MCF 10A (cell line): ENCODE results near the gene SLC16A5. TPM values are rescaled to one million over a fixed set of nuclear protein-coding genes. Genes with fewer than 3 reads are reported as not detected.

Experiments used
- BruUV-seq: library from RNA; stranded (reverse); fragments of 400-500 nt; replicated peaks from 2 replicates; lab custom pipeline; 2021; lab: Mats Ljungman, UMichigan
- CTCF ChIA-PET: fragments of 300-600 bp; sonication (Branson Sonifier 250); formaldehyde crosslinking; extraction: SDS; loops from one replicate; lab custom pipeline; 2021; ENCODE audit warnings: antibody characterized with exemption, inconsistent platforms; lab: Yijun Ruan, JAX
- POLR2A ChIA-PET: fragments of 300-600, 350-650 bp; sonication (Branson Sonifier 250); formaldehyde crosslinking; extraction: SDS; loops from one replicate; lab custom pipeline; 2020; ENCODE audit warnings: antibody characterized with exemption, inconsistent platforms; lab: Yijun Ruan, JAX
- DNase-seq: peaks from one replicate; pipeline ENCODE4 v3.0.0-alpha.2; 2018; ENCODE audit not compliant: unreplicated experiment
- H3K27ac Mint-ChIP-seq: one replicate; pipeline ENCODE4 v1.8.0; 2022; ENCODE audit warnings: mild to moderate bottlenecking, low read depth, mixed read lengths; ENCODE audit not compliant: unreplicated experiment
- H3K27me3 Mint-ChIP-seq: one replicate; pipeline ENCODE4 v1.8.0; 2022; ENCODE audit warnings: mixed read lengths; ENCODE audit not compliant: insufficient read depth, unreplicated experiment
- H3K36me3 Mint-ChIP-seq: one replicate; pipeline ENCODE4 v1.8.0; 2022; ENCODE audit warnings: mild to moderate bottlenecking, moderate library complexity, mixed read lengths; ENCODE audit not compliant: insufficient read depth, unreplicated experiment
- H3K4me1 Mint-ChIP-seq: one replicate; pipeline ENCODE4 v1.8.0; 2022; ENCODE audit warnings: mixed read lengths; ENCODE audit not compliant: insufficient read depth, unreplicated experiment
- H3K4me3 Mint-ChIP-seq: one replicate; pipeline ENCODE4 v1.8.0; 2022; ENCODE audit warnings: mild to moderate bottlenecking, moderate library complexity, mixed read lengths; ENCODE audit not compliant: unreplicated experiment
- H3K9me3 Mint-ChIP-seq: one replicate; pipeline ENCODE4 v1.8.0; 2022; ENCODE audit warnings: mixed read lengths; ENCODE audit not compliant: unreplicated experiment
- intact Hi-C: fragments of 100-400 bp; cut with micrococcal nuclease; formaldehyde crosslinking; loops from 2 replicates; pipeline ENCODE4 v1.14.1; 2022
- total RNA-seq: library from RNA; stranded (reverse); gene quantifications from 2 replicates; pipeline ENCODE4 v1.2.3, GENCODE V29; 2022
- TF ChIP-seq, protein P1 (sequence below): fragments of 200-600 bp; IDR thresholded peaks from one replicate; pipeline ENCODE4 v1.8.0; 2022; ENCODE audit warnings: antibody characterized with exemption, mild to moderate bottlenecking; ENCODE audit not compliant: unreplicated experiment

SLC16A5 gene
- total RNA-seq, 1 experiment from 2014 or later, result 26.0 TPM

DNA sequence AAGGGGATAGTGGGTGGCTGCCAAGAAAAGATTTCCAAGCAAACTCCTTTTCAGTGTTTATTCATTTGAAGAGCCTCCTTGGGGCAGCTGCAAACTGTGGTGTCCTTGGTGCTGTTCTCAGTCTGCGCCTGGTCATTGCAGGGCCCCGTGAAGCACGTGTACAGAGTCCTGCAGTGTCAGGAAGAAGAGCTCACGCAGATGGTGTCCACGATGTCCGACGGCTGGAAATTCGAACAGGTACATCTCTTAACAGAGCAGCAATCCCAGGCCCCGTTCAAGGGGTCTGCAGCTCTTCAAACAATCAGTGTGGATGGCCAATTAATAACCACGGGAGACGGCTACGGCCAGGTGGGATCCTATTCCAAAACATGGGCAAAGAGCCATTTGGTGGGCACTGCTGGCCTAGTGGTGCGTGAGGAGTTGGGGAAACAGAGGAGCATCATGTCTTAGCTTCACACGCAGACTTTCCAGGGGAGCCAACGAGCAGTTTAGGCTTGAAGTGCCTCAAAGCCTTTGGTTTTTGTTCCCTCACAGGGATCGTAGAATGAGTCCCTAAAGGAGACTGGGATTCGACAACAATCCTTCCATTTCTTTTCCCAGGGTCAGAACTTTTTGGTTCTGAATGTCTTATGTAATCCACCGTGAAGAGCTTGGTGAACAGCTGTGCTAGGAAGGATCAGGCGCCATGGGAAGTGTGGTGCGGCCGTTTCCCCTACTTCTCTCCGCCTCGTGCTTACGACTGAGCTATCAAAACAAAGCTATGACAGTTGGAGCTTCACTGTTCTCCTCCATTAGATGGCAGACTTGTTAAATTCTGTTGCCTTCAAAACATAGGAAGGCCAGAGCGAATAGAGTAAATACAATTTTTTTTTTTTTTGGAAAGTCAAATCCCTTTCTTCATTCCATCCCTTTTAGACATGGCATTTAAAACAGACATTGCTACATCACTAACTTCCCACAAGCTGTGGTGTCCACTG lies 28.1 kb upstream of the SLC16A5 start:
- intact Hi-C loops, result no loop called here
- H3K4me1 Mint-ChIP-seq, result no peaks in the 10 kb centered on the region
- BruUV-seq, result no TSS peak
- POLR2A ChIA-PET, result interaction anchor here (0.6 to 1.7 kb wide), 12 partner anchors 9 to 180 kb away, joined by 3 to 7 read pairs (median 4); partner anchors contain the start of genes ATP5PD and KCTD2
- CTCF ChIA-PET, result interaction anchor here (0.6 to 4.9 kb wide), 17 partner anchors 10 to 142 kb away, joined by 3 to 38 read pairs (median 4); partner anchors contain the start of genes HID1 and NT5C
- H3K36me3 Mint-ChIP-seq, result peaks cover 60% of the 10 kb centered on the region
- H3K27me3 Mint-ChIP-seq, result no peaks in the 10 kb centered on the region
- H3K4me3 Mint-ChIP-seq, result no peak overlapping the region
- TF ChIP-seq, protein P1, sequence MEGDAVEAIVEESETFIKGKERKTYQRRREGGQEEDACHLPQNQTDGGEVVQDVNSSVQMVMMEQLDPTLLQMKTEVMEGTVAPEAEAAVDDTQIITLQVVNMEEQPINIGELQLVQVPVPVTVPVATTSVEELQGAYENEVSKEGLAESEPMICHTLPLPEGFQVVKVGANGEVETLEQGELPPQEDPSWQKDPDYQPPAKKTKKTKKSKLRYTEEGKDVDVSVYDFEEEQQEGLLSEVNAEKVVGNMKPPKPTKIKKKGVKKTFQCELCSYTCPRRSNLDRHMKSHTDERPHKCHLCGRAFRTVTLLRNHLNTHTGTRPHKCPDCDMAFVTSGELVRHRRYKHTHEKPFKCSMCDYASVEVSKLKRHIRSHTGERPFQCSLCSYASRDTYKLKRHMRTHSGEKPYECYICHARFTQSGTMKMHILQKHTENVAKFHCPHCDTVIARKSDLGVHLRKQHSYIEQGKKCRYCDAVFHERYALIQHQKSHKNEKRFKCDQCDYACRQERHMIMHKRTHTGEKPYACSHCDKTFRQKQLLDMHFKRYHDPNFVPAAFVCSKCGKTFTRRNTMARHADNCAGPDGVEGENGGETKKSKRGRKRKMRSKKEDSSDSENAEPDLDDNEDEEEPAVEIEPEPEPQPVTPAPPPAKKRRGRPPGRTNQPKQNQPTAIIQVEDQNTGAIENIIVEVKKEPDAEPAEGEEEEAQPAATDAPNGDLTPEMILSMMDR, result peak; percentile 30
- H3K9me3 Mint-ChIP-seq, result no peaks in the 10 kb centered on the region
- DNase-seq, result no peak
- no peak overlapping the region for H3K27ac Mint-ChIP-seq

- Mint-ChIP-seq H3K27me3 (no peaks in the 10 kb centered on the region), H3K27ac (no peak overlapping the region), H3K4me1 (no peaks in the 10 kb centered on the region), H3K9me3 (no peaks in the 10 kb centered on the region), H3K36me3 (peaks cover 62% of the 10 kb centered on the region), H3K4me3 (no peak overlapping the region)
- TF ChIP-seq, protein P1, result no peak
- DNase-seq, result no peak
- ChIA-PET CTCF (interaction anchor here (0.5 to 4.9 kb wide), 19 partner anchors 9 to 141 kb away, joined by 3 to 38 read pairs (median 5); partner anchors contain the start of genes HID1, NT5C and SLC16A5), POLR2A (interaction anchor here (0.7 to 1.7 kb wide), 11 partner anchors 9 to 146 kb away, joined by 3 to 7 read pairs (median 4); partner anchors contain the start of genes ARMC7, ATP5PD and KCTD2)
- intact Hi-C loops, result no loop called here
- BruUV-seq, result no TSS peak
Observed at GRCh38 chr17:75060434-75061054, 27.2 kb upstream of the SLC16A5 start.

DNA sequence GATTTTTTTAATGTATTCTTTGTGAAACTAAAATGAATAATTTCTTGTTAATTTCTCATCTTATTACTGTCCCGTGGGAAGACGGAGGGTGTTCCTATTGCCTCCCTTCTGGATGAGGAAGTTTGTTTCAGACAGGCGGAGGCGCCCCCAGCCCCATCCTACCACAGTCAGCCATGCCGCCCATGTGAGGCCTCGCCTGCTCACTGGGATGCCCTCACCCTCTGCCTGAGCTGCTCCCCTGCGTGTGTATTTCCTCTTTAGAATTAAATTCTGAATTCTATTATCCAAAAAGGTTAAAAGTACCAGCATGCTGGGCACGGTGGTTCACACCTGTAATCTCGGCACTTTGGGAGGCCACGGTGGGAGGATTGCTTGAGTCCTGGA lies 26.7 kb upstream of the SLC16A5 start:
- no peak overlapping the region for H3K4me3 Mint-ChIP-seq
- no peaks in the 10 kb centered on the region for H3K27me3 Mint-ChIP-seq
- ChIA-PET CTCF (interaction anchor here (0.5 to 4.9 kb wide), 10 partner anchors 9 to 141 kb away, joined by 3 to 38 read pairs (median 6); partner anchors contain the start of genes NT5C and SLC16A5), POLR2A (interaction anchor here (0.7 to 1.7 kb wide), 7 partner anchors 9 to 140 kb away, joined by 3 to 7 read pairs (median 4); partner anchors contain the start of genes ARMC7, ATP5PD and KCTD2)
- peaks cover 56% of the 10 kb centered on the region for H3K36me3 Mint-ChIP-seq
- no TSS peak for BruUV-seq
- H3K4me1 Mint-ChIP-seq, result no peaks in the 10 kb centered on the region
- no peak overlapping the region for H3K27ac Mint-ChIP-seq
- intact Hi-C loops, result no loop called here
- no peak for DNase-seq
- no peaks in the 10 kb centered on the region for H3K9me3 Mint-ChIP-seq
- TF ChIP-seq, protein P1, result no peak
